Ovary (tissue), 9 donors: Measurements from ENCODE around the gene TMEFF2. TPM values are rescaled to one million over a fixed set of nuclear protein-coding genes. Genes with fewer than 3 reads are reported as not detected.

Source experiments
- DNase-seq, 5 donors: peaks; one replicate each; pipeline ENCODE4 v3.0.0-alpha.2; 2019 to 2020
- H3K27ac ChIP-seq, 2 donors: fragments of 200-600 bp; one replicate each; pipeline versions ENCODE4 v1.5.1 to v1.8.0; 2019 to 2022
- H3K27me3 ChIP-seq: fragments of 200-600 bp; one replicate; pipeline ENCODE4 v1.8.0; 2022
- H3K36me3 ChIP-seq: fragments of 200-600 bp; sonication (generic); one replicate; pipeline ENCODE4 v1.5.1; 2019
- H3K4me1 ChIP-seq: one replicate; pipeline ENCODE4 v1.8.1; 2013; ENCODE audit warnings: mild to moderate bottlenecking, moderate library complexity; ENCODE audit not compliant: insufficient read depth
- H3K4me3 ChIP-seq: fragments of 200-600 bp; sonication (generic); one replicate; pipeline ENCODE4 v1.5.1; 2017
- H3K9me3 ChIP-seq, 2 donors: fragments of 200-600 bp in 1 of 2; sonication (generic) in 1 of 2; one replicate each; pipeline versions ENCODE4 v1.5.1 to v1.8.1; 2013 to 2019; ENCODE audit warnings: mild to moderate bottlenecking in 1 of 2, moderate library complexity in 1 of 2
- EP300 ChIP-seq: sonication (generic); formaldehyde crosslinking; IDR thresholded peaks from one replicate; pipeline ENCODE4 v1.6.1; 2017; ENCODE audit warnings: antibody characterized with exemption
- POLR2A ChIP-seq: fragments of 450-650 bp; IDR thresholded peaks from one replicate; pipeline ENCODE4 v1.6.1; 2017; ENCODE audit warnings: antibody characterized with exemption, mild to moderate bottlenecking, moderate library complexity
- WGBS, 3 donors: extraction: QIAGEN DNeasy Blood & Tissue Kit in 1 of 3; methylation state at CpG; one replicate each; pipeline versions ENCODE4 v1.1.5 to v1.1.7; 2013 to 2017; 5-methylcytosine and 5-hydroxymethylcytosine counted together
- intact Hi-C, 4 donors: fragments of 100-400 bp; cut with DNase I; formaldehyde crosslinking; loops; one replicate each; pipeline versions ENCODE4 v1.11.0 to v1.15.1; 2022 to 2023
- polyA plus RNA-seq, 2 donors: library from polyadenylated mRNA; stranded (reverse); fragments of 200-250 nt in 1 of 2; fragments of 350-450 nt in 1 of 2; fragmentation: Illumina TruSeq in 1 of 2; extraction: RNeasy Lipid Tissue Mini Kit (QIAGEN cat#74804) in 1 of 2; gene quantifications; one replicate each; pipeline ENCODE4 v1.2.3, GENCODE V29; 2013 to 2014
- total RNA-seq, 7 donors: library from RNA; depleted of rRNA in 2 of 7; stranded (reverse); fragments of >200 nt in 2 of 7; fragmentation: NEBNext Ultra II Directional in 3 of 7; extraction: Animal tissue kit (Norgen Biotek cat#: 25700) in 3 of 7; gene quantifications; one replicate each; pipeline versions ENCODE4 v1.1.0 to v1.2.4, GENCODE V29; 2016 to 2023
- TF ChIP-seq, protein P1 (sequence below), 3 donors: fragments of 450-650 bp in 2 of 3; fragments of 200-600 bp in 1 of 3; IDR thresholded peaks; one replicate each; pipeline versions ENCODE4 v1.5.1 to v1.8.0; 2016 to 2022; ENCODE audit warnings: antibody characterized with exemption in 3 of 3, mild to moderate bottlenecking in 1 of 3
- donor health status: DM: no; HTN: no; CAD: no; lungs with moderate emphysema.
- donor health status: DM: no; HTN: no; CAD: no.
- donor health status: Bipolar disorder and iron deficiency.
- donor health status: DM: yes; HTN: yes; CAD: no.
- donor health status: DM: no; HTN: no; CAD: no.
- donor health status: DM: yes; HTN: yes; CAD: no.

Gene TMEFF2
- total and polyA plus RNA-seq, 9 donors, result 0.05 to 0.34 (median 0.08) TPM; not detected in 5

DNA sequence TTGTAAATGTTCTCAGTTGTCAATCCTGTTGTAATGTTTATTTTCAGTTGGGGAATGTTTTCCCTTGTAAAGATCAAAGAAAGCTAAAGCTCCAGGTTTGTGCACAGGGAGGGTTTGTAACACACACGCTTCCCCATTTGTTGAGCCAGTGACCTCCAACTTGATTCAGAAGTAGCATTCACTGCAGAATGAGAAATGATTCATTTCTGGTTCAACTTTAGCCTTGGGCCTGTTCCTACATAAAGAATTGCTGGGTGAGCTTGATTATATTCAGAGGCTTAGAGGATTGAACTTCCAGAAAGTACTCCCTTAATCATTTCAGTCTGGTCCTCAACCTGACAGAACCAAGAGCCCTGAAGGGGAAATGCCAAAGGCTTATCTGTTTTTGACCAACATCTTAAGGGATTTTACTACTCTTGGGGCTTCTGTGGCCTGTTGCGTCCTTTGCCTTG, 277.3 kb downstream of the TMEFF2 start:
- H3K4me3 ChIP-seq, result no peak overlapping the region
- WGBS, 3 donors, result 86 to 93% (median 88%) methylated on average over 2 of the region's 2 CpGs
- no peaks in the 10 kb centered on the region for H3K27me3 ChIP-seq
- no peaks in the 10 kb centered on the region for H3K9me3 ChIP-seq
- TF ChIP-seq EP300 (no peak), POLR2A (no peak)
- TF ChIP-seq, protein P1, sequence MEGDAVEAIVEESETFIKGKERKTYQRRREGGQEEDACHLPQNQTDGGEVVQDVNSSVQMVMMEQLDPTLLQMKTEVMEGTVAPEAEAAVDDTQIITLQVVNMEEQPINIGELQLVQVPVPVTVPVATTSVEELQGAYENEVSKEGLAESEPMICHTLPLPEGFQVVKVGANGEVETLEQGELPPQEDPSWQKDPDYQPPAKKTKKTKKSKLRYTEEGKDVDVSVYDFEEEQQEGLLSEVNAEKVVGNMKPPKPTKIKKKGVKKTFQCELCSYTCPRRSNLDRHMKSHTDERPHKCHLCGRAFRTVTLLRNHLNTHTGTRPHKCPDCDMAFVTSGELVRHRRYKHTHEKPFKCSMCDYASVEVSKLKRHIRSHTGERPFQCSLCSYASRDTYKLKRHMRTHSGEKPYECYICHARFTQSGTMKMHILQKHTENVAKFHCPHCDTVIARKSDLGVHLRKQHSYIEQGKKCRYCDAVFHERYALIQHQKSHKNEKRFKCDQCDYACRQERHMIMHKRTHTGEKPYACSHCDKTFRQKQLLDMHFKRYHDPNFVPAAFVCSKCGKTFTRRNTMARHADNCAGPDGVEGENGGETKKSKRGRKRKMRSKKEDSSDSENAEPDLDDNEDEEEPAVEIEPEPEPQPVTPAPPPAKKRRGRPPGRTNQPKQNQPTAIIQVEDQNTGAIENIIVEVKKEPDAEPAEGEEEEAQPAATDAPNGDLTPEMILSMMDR (IDR thresholded peaks at IDR 0.05), result no peak
- no peak for DNase-seq
- intact Hi-C loops, result no loop called here
- H3K36me3 ChIP-seq, result no peaks in the 10 kb centered on the region
- no peak overlapping the region for H3K27ac ChIP-seq
- H3K4me1 ChIP-seq, result no peaks in the 10 kb centered on the region

DNA sequence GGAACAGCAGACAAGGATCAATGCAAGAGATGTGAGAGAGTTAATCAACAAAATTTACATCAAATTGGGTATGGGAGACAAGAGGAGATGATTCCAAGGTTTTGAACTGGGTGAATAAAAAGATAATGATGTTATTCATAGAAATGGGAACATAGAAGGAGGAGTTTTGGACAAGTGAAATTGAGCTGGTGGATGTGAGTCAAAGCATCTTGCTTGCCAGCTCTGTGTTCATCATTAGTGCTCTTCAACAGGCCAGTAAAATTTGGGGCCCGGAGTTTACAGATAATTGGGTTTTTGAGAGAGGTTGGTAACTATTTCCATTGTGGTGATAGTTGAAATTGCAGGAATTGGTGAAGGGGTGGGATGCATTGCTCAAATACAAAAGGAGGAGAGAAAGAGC, 277.9 kb downstream of the TMEFF2 start:
- H3K4me3 ChIP-seq, result no peak overlapping the region
- H3K4me1 ChIP-seq, result no peaks in the 10 kb centered on the region
- no peaks in the 10 kb centered on the region for H3K9me3 ChIP-seq
- TF ChIP-seq, protein P1 (IDR thresholded peaks at IDR 0.05), result no peak
- no peak for TF ChIP-seq EP300
- TF ChIP-seq POLR2A, result no peak
- no peak for DNase-seq
- H3K27me3 ChIP-seq, result no peaks in the 10 kb centered on the region
- intact Hi-C loops, result no loop called here
- H3K27ac ChIP-seq, result no peak overlapping the region
- WGBS, 3 donors, result 50 to 86% (median 85%) methylated on average over 1 of the region's 1 CpG
- no peaks in the 10 kb centered on the region for H3K36me3 ChIP-seq

DNA sequence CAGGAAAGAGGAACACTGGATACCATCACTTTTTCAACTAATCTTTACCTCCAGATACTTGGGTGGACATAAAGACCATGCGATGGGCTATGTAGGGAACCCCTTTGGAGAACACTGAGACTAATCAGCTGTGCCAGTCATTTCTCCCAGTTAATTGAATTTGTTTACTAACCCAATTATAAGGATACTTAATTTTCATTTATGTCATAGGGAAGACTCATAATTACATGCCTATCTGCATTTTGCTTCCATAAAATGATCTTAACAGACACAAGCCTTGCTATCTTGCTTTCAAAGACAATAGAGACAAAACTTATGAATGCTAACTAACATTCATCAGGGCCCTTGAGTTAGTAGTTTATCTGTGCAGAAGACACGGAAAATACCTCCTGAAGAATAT, 279.0 kb downstream of the TMEFF2 start:
- H3K27me3 ChIP-seq, result no peaks in the 10 kb centered on the region
- 94 to 99% (median 95%) methylated on average over 2 of the region's 2 CpGs for WGBS, 3 donors
- H3K9me3 ChIP-seq, result no peaks in the 10 kb centered on the region
- H3K4me1 ChIP-seq, result no peaks in the 10 kb centered on the region
- no peak overlapping the region for H3K4me3 ChIP-seq
- DNase-seq, result no peak
- intact Hi-C loops, result no loop called here
- H3K36me3 ChIP-seq, result no peaks in the 10 kb centered on the region
- TF ChIP-seq POLR2A (no peak), EP300 (no peak)
- TF ChIP-seq, protein P1 (IDR thresholded peaks at IDR 0.05), result no peak
- no peak overlapping the region for H3K27ac ChIP-seq

DNA sequence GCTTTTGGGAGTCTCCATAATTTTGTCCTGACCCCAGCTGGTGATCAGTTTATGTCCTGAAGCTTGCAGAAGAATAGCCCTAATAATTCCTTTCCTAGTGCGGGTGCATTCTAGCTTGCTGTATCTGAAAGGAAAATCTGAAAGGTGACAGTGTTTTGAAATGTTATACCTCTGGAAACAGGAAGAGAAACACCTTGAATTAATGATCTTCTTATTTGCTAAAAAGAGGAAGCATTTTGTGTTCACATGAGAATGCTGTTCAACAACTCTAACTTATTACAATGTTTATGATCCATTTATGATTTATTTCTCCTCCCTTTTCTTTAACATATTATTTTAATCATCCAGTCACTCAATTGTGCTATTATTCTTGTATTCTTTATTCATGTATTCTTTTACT, 280.9 kb downstream of the TMEFF2 start:
- H3K36me3 ChIP-seq, result no peaks in the 10 kb centered on the region
- H3K4me3 ChIP-seq, result no peak overlapping the region
- no peak overlapping the region for H3K27ac ChIP-seq
- intact Hi-C loops, result no loop called here
- no peak for DNase-seq
- H3K27me3 ChIP-seq, result no peaks in the 10 kb centered on the region
- whole genome bisulfite sequencing, 3 donors, result 88 to 90% (median 89%) methylated on average over 1 of the region's 1 CpG
- no peak for TF ChIP-seq EP300
- H3K4me1 ChIP-seq, result no peaks in the 10 kb centered on the region
- H3K9me3 ChIP-seq, result no peaks in the 10 kb centered on the region

DNA sequence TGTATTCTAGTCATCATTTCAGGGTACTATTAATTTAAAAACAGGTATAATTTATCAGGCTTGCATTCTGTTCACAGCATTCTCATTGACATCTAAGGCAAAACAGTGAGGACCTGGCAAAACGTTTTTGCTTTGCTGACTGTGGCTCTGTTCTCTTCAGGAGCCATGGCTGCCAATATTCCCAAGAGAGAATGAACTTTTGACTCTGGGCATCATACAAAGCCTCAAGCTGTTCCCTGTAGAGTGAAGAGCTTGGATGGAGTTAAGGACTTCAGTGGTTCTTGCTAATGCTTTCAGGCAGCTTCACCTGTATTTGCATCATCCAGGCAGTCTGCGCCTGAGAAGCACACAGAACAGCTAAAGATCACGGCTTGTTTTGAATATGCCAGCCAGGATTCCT, 282.0 kb downstream of the TMEFF2 start:
- intact Hi-C loops, result no loop called here

More for the DNA sequence above, 282.0 kb downstream of the TMEFF2 start:
- H3K9me3 ChIP-seq, result no peaks in the 10 kb centered on the region
- TF ChIP-seq EP300 (no peak), POLR2A (no peak)
- TF ChIP-seq, protein P1 (IDR thresholded peaks at IDR 0.05), result no peak
- H3K4me3 ChIP-seq, result no peak overlapping the region
- no peak for DNase-seq
- 63 to 68% (median 64%) methylated on average over 3 of the region's 3 CpGs for WGBS, 3 donors
- no peaks in the 10 kb centered on the region for H3K27me3 ChIP-seq
- H3K4me1 ChIP-seq, result no peaks in the 10 kb centered on the region
- H3K36me3 ChIP-seq, result no peaks in the 10 kb centered on the region
- no peak overlapping the region for H3K27ac ChIP-seq
